ENCODE data around the gene PHLDB2.

GRCh38 chr3:111862415-111862814, 3.4 kb downstream of the PHLDB2 start:
- TF ChIP-seq, protein P1, sequence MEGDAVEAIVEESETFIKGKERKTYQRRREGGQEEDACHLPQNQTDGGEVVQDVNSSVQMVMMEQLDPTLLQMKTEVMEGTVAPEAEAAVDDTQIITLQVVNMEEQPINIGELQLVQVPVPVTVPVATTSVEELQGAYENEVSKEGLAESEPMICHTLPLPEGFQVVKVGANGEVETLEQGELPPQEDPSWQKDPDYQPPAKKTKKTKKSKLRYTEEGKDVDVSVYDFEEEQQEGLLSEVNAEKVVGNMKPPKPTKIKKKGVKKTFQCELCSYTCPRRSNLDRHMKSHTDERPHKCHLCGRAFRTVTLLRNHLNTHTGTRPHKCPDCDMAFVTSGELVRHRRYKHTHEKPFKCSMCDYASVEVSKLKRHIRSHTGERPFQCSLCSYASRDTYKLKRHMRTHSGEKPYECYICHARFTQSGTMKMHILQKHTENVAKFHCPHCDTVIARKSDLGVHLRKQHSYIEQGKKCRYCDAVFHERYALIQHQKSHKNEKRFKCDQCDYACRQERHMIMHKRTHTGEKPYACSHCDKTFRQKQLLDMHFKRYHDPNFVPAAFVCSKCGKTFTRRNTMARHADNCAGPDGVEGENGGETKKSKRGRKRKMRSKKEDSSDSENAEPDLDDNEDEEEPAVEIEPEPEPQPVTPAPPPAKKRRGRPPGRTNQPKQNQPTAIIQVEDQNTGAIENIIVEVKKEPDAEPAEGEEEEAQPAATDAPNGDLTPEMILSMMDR (conservative IDR thresholded peaks at IDR 0.05; ENCODE audit: low read length): no peak
- TF ChIP-seq EZH2phosphoT487 (IDR thresholded peaks at IDR 0.05; ENCODE audit: borderline replicate concordance, low read depth, low read length): no peak

All from OCI-LY7 (cell line).